Thyroid gland (tissue), 4 donors: ENCODE data around the gene SYNM. TPM values are rescaled to one million over a fixed set of nuclear protein-coding genes. Genes with fewer than 3 reads are reported as not detected.

Source experiments
- DNase-seq, 2 donors: peaks; one replicate each; pipeline ENCODE4 v3.0.0-alpha.2; 2019
- H3K27ac ChIP-seq, 3 donors: fragments of 200-600 bp; sonication (generic); 1 replicate in 2 of 3; 2 replicates in 1 of 3; pipeline ENCODE4 v1.5.1; 2016 to 2019; ENCODE audit warnings: mild to moderate bottlenecking in 1 of 3, moderate library complexity in 1 of 3
- H3K27me3 ChIP-seq: fragments of 200-600 bp; sonication (generic); one replicate; pipeline ENCODE4 v1.5.1; 2019
- H3K36me3 ChIP-seq, 2 donors: fragments of 200-600 bp; sonication (generic); one replicate each; pipeline ENCODE4 v1.5.1; 2016 to 2019
- H3K4me1 ChIP-seq, 2 donors: fragments of 200-600 bp; sonication (generic); one replicate each; pipeline ENCODE4 v1.5.1; 2017 to 2019
- H3K4me3 ChIP-seq, 3 donors: fragments of 200-600 bp; sonication (generic); replicated peaks in 1 of 3; 1 replicate in 2 of 3; 2 replicates in 1 of 3; pipeline ENCODE4 v1.5.1; 2016; ENCODE audit warnings: mild to moderate bottlenecking in 1 of 3
- H3K9me3 ChIP-seq: fragments of 200-600 bp; sonication (generic); one replicate; pipeline ENCODE4 v1.5.1; 2017
- POLR2A ChIP-seq, 2 donors: fragments of 450-650 bp; IDR thresholded peaks; one replicate each; pipeline ENCODE4 v1.6.1; 2017; ENCODE audit warnings: antibody characterized with exemption in 2 of 2, mild to moderate bottlenecking in 2 of 2, moderate library complexity in 1 of 2
- WGBS, 2 donors: methylation state at CpG; one replicate each; pipeline ENCODE4 v1.1.5; 2017; 5-methylcytosine and 5-hydroxymethylcytosine counted together
- intact Hi-C: fragments of 100-400 bp; cut with DNase I; formaldehyde crosslinking; loops from one replicate; pipeline ENCODE4 v1.15.1; 2023
- total RNA-seq, 4 donors: library from RNA; depleted of rRNA; stranded (reverse); fragments of >200 nt; gene quantifications; one replicate each; pipeline ENCODE4 v1.2.3, GENCODE V29; 2016
- TF ChIP-seq, protein P1 (sequence below), 6 experiments: fragments of 200-600 bp in 3 of 6; fragments of 450-650 bp in 3 of 6; sonication (generic) in 3 of 6; IDR thresholded peaks; one replicate each; pipeline ENCODE4 v1.5.1; 2016 to 2019; ENCODE audit warnings: antibody characterized with exemption in 6 of 6, mild to moderate bottlenecking in 2 of 6, inconsistent platforms in 1 of 6, moderate library complexity in 1 of 6

Gene SYNM
- total RNA-seq, 4 donors from 2014 or later = 14.8 to 24.8 (median 21.5) TPM

DNA sequence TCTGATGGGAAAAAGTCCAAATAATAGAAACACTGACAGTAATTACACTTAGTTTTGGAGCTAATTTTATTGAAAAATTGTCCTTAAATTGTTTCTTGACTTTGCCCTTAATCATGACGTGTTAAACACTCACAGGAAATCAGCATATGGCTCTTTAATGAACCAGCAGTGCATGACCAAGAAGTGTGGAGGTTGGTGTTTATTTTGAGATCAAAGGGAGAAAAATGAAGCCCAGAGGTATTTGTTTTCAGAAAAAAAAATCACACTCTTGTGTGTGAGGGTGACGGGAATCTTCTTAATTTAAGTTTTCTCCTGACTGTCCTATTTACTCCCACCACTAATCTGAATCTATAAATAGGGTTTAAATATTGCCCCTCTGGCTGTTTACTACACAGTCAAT lies 28.8 kb upstream of the SYNM start:
- intact Hi-C loops = loop anchor here (10.0 kb wide), 1 partner anchor 631 kb away; no protein-coding TSS in a partner anchor
- no peaks in the 10 kb centered on the region for H3K27me3 ChIP-seq
- no peaks in the 10 kb centered on the region for H3K4me1 ChIP-seq
- no peak overlapping the region for H3K4me3 ChIP-seq
- WGBS, 2 donors = 43 to 58% methylated on average over 2 of the region's 2 CpGs
- H3K27ac ChIP-seq = no peak overlapping the region
- DNase-seq = no peak
- TF ChIP-seq, protein P1, sequence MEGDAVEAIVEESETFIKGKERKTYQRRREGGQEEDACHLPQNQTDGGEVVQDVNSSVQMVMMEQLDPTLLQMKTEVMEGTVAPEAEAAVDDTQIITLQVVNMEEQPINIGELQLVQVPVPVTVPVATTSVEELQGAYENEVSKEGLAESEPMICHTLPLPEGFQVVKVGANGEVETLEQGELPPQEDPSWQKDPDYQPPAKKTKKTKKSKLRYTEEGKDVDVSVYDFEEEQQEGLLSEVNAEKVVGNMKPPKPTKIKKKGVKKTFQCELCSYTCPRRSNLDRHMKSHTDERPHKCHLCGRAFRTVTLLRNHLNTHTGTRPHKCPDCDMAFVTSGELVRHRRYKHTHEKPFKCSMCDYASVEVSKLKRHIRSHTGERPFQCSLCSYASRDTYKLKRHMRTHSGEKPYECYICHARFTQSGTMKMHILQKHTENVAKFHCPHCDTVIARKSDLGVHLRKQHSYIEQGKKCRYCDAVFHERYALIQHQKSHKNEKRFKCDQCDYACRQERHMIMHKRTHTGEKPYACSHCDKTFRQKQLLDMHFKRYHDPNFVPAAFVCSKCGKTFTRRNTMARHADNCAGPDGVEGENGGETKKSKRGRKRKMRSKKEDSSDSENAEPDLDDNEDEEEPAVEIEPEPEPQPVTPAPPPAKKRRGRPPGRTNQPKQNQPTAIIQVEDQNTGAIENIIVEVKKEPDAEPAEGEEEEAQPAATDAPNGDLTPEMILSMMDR (IDR thresholded peaks at IDR 0.05) = no peak
- TF ChIP-seq POLR2A (IDR thresholded peaks at IDR 0.05) = no peak
- H3K36me3 ChIP-seq = no peaks in the 10 kb centered on the region
- H3K9me3 ChIP-seq = no peaks in the 10 kb centered on the region

DNA sequence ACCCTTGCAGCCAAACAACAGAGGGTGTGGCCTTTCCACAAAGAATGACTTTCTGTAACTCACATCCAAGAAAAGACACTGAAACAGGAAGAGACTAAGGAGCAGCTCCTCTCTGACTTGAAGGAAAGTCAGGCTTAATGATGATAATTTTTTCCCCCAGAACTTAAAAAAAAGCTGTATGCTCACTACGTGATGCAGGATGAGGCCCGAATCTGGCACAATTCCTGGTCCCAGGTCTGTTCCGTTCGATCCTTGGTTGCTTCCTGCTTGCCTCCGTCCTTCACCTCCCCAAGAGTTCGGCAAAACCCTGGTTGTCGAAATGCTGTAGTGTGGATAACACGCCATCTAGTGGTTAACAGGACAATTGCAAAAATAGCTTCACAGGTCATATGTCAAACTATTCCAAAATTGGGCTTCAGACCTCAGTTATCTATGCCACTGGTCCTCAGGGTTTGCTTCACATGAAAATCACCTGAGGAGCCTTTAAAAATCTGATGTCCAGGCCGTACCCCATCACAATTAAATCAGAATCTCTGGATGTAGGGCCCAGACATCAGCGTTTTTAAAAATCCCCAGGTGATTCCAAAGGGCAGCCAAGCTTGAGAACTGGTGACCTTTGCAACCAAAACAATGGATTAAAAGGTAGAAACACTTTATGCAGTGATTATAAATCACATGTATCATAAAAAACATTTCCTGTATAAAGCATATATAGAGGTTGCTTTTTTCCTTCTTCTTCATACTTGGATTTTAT lies 28.1 kb upstream of the SYNM start:
- H3K9me3 ChIP-seq = no peaks in the 10 kb centered on the region
- no peak for TF ChIP-seq POLR2A (IDR thresholded peaks at IDR 0.05)
- TF ChIP-seq, protein P1 (IDR thresholded peaks at IDR 0.05) = peak; percentile 43 to 93 (median 86)
- H3K36me3 ChIP-seq = no peaks in the 10 kb centered on the region
- no peaks in the 10 kb centered on the region for H3K4me1 ChIP-seq
- peak; percentile 65 to 67 for DNase-seq
- H3K4me3 ChIP-seq = peak overlapping the region in 1 of 3 donors; percentile 11
- peak overlapping the region in 1 of 3 donors; percentile 47 for H3K27ac ChIP-seq
- intact Hi-C loops = loop anchor here (10.0 kb wide), 1 partner anchor 632 kb away; no protein-coding TSS in a partner anchor
- H3K27me3 ChIP-seq = no peaks in the 10 kb centered on the region
- WGBS, 2 donors = 5 to 8% methylated on average over 10 of the region's 10 CpGs

GRCh38 chr15:99082798-99083197 lies 22.1 kb upstream of the SYNM start:
- intact Hi-C loops = no loop called here
- Histone ChIP-seq H3K4me3 (no peak overlapping the region), H3K9me3 (no peaks in the 10 kb centered on the region), H3K27me3 (no peaks in the 10 kb centered on the region), H3K27ac (no peak overlapping the region), H3K4me1 (no peaks in the 10 kb centered on the region), H3K36me3 (no peaks in the 10 kb centered on the region)
- 83 to 88% methylated on average over 1 of the region's 1 CpG for WGBS, 2 donors
- no peak for DNase-seq
- TF ChIP-seq POLR2A (IDR thresholded peaks at IDR 0.05) = no peak
- TF ChIP-seq, protein P1 (IDR thresholded peaks at IDR 0.05) = no peak

DNA sequence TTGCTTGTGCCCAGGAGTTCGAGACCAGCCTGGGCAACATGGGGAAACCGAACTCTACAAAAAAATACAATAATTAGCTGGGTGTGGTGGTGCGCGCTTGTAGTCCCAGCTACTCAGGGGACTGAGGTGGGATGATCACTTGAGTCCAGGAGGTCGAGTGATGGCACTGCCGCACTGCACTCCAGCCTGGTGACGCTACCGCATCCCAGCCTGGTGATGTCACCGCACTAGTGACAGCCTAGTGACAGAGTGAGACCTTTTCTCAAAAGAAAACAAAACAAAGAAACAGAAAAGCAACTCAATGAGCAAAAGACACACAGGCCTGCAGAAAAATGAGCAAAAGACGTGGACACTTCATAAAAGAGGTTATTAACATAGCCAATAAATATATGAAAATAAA lies 19.9 kb upstream of the SYNM start:
- H3K27me3 ChIP-seq = no peaks in the 10 kb centered on the region
- H3K27ac ChIP-seq = no peak overlapping the region
- TF ChIP-seq, protein P1 (IDR thresholded peaks at IDR 0.05) = no peak
- no peak for TF ChIP-seq POLR2A (IDR thresholded peaks at IDR 0.05)
- 93 to 96% methylated on average over 10 of the region's 10 CpGs for WGBS, 2 donors
- intact Hi-C loops = no loop called here
- DNase-seq = no peak
- H3K4me3 ChIP-seq = no peak overlapping the region
- H3K9me3 ChIP-seq = no peaks in the 10 kb centered on the region
- H3K36me3 ChIP-seq = no peaks in the 10 kb centered on the region
- H3K4me1 ChIP-seq = no peaks in the 10 kb centered on the region
